ENCODE results near the gene TLCD1. TPM values are rescaled to one million over a fixed set of nuclear protein-coding genes. Genes with fewer than 3 reads are reported as not detected.

TLCD1 gene
- total RNA-seq, 2 donors from 2014 or later = 2.0 to 3.1 TPM

GRCh38 chr17:28703552-28704218 lies 22.3 kb downstream of the TLCD1 start:
- no peak for DNase-seq
- 82 to 86% methylated on average over 16 of the region's 16 CpGs for WGBS, 2 donors
- H3K27me3 ChIP-seq = no peaks in the 10 kb centered on the region
- no peaks in the 10 kb centered on the region for H3K4me1 ChIP-seq
- ATAC-seq = no peak
- H3K4me3 ChIP-seq = no peak overlapping the region
- no peaks in the 10 kb centered on the region for H3K9me3 ChIP-seq
- H3K36me3 ChIP-seq (replicated peaks in 1 of 2; ENCODE audit: insufficient read depth in 1 of 2, low read depth in 2 of 2) = peaks cover 0 to 39% of the 10 kb centered on the region in 2 donors
- intact Hi-C loops (cut with DNase I) = no loop called here
- TF ChIP-seq POLR2A (IDR thresholded peaks at IDR 0.05) (no peak), CTCF (IDR thresholded peaks at IDR 0.05) (no peak)
- H3K27ac ChIP-seq = no peak overlapping the region

GRCh38 chr17:28702752-28703150 lies 23.3 kb downstream of the TLCD1 start:
- ATAC-seq = no peak
- Histone ChIP-seq H3K27me3 (no peaks in the 10 kb centered on the region), H3K4me1 (peaks cover 9% of the 10 kb centered on the region), H3K9me3 (no peaks in the 10 kb centered on the region), H3K27ac (no peak overlapping the region), H3K36me3 (replicated peaks in 1 of 2; ENCODE audit: insufficient read depth in 1 of 2, low read depth in 2 of 2) (peaks cover 0 to 47% of the 10 kb centered on the region in 2 donors), H3K4me3 (no peak overlapping the region)
- no peak for DNase-seq
- no peak for TF ChIP-seq CTCF (IDR thresholded peaks at IDR 0.05)
- TF ChIP-seq POLR2A (IDR thresholded peaks at IDR 0.05) = no peak
- intact Hi-C loops (cut with DNase I) = no loop called here
- 63 to 68% methylated on average over 2 to 3 of the region's 3 CpGs for WGBS, 2 donors

- 64 to 72% methylated on average over 8 to 9 of the region's 10 CpGs for WGBS, 2 donors
- Histone ChIP-seq H3K27ac (no peak overlapping the region), H3K4me3 (no peak overlapping the region), H3K4me1 (peaks cover 9% of the 10 kb centered on the region), H3K36me3 (replicated peaks in 1 of 2; ENCODE audit: insufficient read depth in 1 of 2, low read depth in 2 of 2) (peaks cover 0 to 53% of the 10 kb centered on the region in 2 donors), H3K27me3 (no peaks in the 10 kb centered on the region), H3K9me3 (no peaks in the 10 kb centered on the region)
- no peak for ATAC-seq
- intact Hi-C loops (cut with DNase I) = no loop called here
- TF ChIP-seq CTCF (IDR thresholded peaks at IDR 0.05) (no peak), POLR2A (IDR thresholded peaks at IDR 0.05) (no peak)
- DNase-seq = no peak
These were observed 23.8 kb downstream of the TLCD1 start for GRCh38 chr17:28702026-28702751.

- ATAC-seq = no peak
- Histone ChIP-seq H3K27ac (no peak overlapping the region), H3K4me3 (no peak overlapping the region), H3K36me3 (replicated peaks in 1 of 2; ENCODE audit: insufficient read depth in 1 of 2, low read depth in 2 of 2) (peaks cover 0 to 57% of the 10 kb centered on the region in 2 donors), H3K27me3 (no peaks in the 10 kb centered on the region), H3K4me1 (peaks cover 9% of the 10 kb centered on the region), H3K9me3 (no peaks in the 10 kb centered on the region)
- WGBS, 2 donors = 87 to 90% methylated on average over 9 to 10 of the region's 10 CpGs
- TF ChIP-seq POLR2A (IDR thresholded peaks at IDR 0.05) = no peak
- TF ChIP-seq CTCF (IDR thresholded peaks at IDR 0.05) = no peak
- intact Hi-C loops (cut with DNase I) = no loop called here
- DNase-seq = no peak
These were observed 25.1 kb downstream of the TLCD1 start for GRCh38 chr17:28700830-28701492.

Data from body of pancreas (tissue), 4 donors.